ENCODE data around the gene LRFN4.

Gene LRFN4

DNA sequence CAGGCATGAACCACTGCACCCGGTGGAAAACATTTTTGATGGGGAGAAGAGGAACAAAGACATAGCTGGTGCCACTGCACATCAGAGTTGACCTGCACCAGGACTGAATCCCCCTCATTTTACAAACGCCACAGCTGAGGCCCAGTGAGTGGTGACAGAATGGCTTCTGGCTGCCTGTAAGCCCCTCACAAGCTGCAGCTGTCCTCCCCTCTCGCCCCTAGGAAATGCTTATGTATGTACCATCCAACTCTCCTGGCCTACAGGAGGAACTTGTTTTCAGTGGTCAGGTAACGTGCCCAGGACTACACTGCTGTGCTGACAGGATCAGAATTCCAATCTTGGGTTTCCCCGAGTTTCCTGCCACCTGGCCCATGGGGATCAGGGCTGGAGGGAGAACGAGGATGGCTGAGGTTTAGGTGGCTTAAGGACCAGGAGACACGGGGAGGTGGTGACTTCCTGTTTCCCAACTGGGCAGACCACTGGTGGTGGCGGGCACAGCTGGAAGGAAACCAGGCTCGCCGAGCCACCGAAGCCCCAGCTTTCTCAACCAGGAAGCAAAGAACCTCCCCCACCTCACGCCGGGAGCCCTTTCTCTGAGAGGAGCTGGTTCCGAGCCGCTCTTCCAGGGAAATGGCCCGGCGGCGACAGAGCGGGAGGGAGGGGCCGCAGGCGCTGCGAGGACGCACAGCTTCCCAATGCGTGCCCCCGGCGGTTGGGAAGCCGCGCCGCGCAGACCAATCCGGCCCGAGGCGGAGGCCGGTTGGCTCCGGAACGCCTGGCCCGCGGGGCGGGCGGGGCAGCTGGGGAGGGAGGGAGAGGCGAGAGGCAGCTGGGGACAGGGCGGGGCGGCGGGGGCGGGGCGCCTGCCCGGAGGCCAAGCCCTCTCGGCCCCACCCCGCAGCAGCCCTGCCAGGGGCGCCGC, 1.0 kb upstream of the LRFN4 start:
- H3K4me3 ChIP-seq (ENCODE audit: low read depth, low read length), result peak overlapping the region; percentile 71
- DNase-seq (ENCODE audit: low read depth), result peak; percentile 67

GRCh38 chr11:66857234-66857926, 516 bp downstream of the LRFN4 start:
- H3K4me3 ChIP-seq (ENCODE audit: low read depth, low read length), result peak overlapping the region; percentile 71
- no peak for DNase-seq (ENCODE audit: low read depth)

DNA sequence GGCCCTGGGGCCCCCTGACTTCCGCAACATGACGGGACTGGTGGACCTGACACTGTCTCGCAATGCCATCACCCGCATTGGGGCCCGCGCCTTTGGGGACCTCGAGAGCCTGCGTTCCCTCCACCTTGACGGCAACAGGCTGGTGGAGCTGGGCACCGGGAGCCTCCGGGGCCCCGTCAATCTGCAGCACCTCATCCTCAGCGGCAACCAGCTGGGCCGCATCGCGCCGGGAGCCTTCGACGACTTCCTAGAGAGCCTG, 992 bp downstream of the LRFN4 start:
- DNase-seq (ENCODE audit: low read depth), result no peak
- peak overlapping the region; percentile 71 for H3K4me3 ChIP-seq (ENCODE audit: low read depth, low read length)

DNA sequence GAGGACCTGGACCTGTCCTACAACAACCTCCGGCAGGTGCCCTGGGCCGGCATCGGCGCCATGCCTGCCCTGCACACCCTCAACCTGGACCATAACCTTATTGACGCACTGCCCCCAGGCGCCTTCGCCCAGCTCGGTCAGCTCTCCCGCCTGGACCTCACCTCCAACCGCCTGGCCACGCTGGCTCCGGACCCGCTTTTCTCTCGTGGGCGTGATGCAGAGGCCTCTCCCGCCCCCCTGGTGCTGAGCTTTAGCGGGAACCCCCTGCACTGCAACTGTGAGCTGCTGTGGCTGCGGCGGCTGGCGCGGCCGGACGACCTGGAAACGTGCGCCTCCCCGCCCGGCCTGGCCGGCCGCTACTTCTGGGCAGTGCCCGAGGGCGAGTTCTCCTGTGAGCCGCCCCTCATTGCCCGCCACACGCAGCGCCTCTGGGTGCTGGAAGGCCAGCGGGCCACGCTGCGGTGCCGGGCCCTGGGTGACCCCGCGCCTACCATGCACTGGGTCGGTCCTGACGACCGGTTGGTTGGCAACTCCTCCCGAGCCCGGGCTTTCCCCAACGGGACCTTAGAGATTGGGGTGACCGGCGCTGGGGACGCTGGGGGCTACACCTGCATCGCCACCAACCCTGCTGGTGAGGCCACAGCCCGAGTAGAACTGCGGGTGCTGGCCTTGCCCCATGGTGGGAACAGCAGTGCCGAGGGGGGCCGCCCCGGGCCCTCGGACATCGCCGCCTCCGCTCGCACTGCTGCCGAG, 1.5 kb downstream of the LRFN4 start:
- H3K4me3 ChIP-seq (ENCODE audit: low read depth, low read length), result no peak overlapping the region
- no peak for DNase-seq (ENCODE audit: low read depth)

GRCh38 chr11:66858939-66859685, 2.2 kb downstream of the LRFN4 start:
- DNase-seq (ENCODE audit: low read depth), result no peak
- no peak overlapping the region for H3K4me3 ChIP-seq (ENCODE audit: low read depth, low read length)

- H3K4me3 ChIP-seq (ENCODE audit: low read depth, low read length), result no peak overlapping the region
- DNase-seq (ENCODE audit: low read depth), result no peak
Measured at GRCh38 chr11:66859686-66860448, 3.0 kb downstream of the LRFN4 start.

DNA sequence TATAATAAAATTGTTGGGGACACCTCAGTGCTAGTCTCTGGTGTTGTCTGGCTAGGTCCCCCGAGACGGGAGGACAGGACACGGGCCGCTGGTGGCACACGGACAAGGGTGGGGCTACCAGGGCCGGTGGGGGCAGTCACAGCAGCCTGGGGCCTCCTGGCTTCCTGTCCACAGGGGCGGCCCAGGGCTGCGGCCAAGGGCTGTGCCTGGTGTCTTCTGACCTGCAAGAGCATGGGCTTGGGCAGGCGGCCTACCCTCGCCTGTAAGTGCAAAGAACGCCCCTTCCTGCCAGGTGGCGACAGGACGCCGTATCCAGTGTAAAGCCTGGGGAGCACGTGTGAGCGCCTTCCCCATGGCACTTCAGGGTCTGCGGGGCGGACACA, 3.6 kb downstream of the LRFN4 start:
- DNase-seq (ENCODE audit: low read depth), result no peak
- no peak overlapping the region for H3K4me3 ChIP-seq (ENCODE audit: low read depth, low read length)

- DNase-seq (ENCODE audit: low read depth), result no peak
Measured at GRCh38 chr11:66861038-66861773, 4.3 kb downstream of the LRFN4 start.

GRCh38 chr11:66861774-66862558, 5.1 kb downstream of the LRFN4 start:
- no peak for DNase-seq (ENCODE audit: low read depth)
- no peak overlapping the region for H3K4me3 ChIP-seq (ENCODE audit: low read depth, low read length)

More at GRCh38 chr11:66861038-66861773, 4.3 kb downstream of the LRFN4 start:
- H3K4me3 ChIP-seq (ENCODE audit: low read depth, low read length), result no peak overlapping the region

DNA sequence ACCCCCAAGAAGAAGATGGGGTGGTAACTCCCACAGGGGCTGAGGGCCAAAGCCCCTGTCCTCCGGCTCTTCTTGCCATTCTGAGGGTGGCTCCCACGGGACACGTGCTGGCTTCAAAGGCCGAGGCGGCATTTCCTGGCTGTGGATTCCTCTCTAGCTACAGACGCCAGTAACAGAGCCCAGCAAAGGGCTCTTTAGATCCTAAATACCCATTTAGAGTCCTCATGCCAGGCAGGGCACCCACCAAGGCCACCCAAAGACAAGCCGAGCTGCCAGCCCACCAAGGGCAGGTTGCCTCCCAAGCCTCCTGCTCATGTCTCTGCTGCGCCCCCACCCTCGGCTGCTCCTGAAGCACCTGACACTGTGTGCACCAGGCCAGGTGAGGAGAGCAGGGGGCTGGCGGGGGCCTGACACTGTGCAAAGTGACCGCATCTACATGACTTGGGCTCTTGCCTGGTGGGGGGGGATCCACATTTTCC, 5.7 kb downstream of the LRFN4 start:
- no peak overlapping the region for H3K4me3 ChIP-seq (ENCODE audit: low read depth, low read length)
- DNase-seq (ENCODE audit: low read depth), result no peak

GRCh38 chr11:66863428-66864125, 6.7 kb downstream of the LRFN4 start:
- DNase-seq (ENCODE audit: low read depth), result no peak
- no peak overlapping the region for H3K4me3 ChIP-seq (ENCODE audit: low read depth, low read length)

- no peak for DNase-seq (ENCODE audit: low read depth)
- no peak overlapping the region for H3K4me3 ChIP-seq (ENCODE audit: low read depth, low read length)
Measured at GRCh38 chr11:66864172-66864901, 7.5 kb downstream of the LRFN4 start.

GRCh38 chr11:66864924-66865697, 8.2 kb downstream of the LRFN4 start:
- no peak for DNase-seq (ENCODE audit: low read depth)
- no peak overlapping the region for H3K4me3 ChIP-seq (ENCODE audit: low read depth, low read length)

GRCh38 chr11:66866007-66866406, 9.1 kb downstream of the LRFN4 start:
- no peak for DNase-seq (ENCODE audit: low read depth)
- H3K4me3 ChIP-seq (ENCODE audit: low read depth, low read length), result no peak overlapping the region

DNA sequence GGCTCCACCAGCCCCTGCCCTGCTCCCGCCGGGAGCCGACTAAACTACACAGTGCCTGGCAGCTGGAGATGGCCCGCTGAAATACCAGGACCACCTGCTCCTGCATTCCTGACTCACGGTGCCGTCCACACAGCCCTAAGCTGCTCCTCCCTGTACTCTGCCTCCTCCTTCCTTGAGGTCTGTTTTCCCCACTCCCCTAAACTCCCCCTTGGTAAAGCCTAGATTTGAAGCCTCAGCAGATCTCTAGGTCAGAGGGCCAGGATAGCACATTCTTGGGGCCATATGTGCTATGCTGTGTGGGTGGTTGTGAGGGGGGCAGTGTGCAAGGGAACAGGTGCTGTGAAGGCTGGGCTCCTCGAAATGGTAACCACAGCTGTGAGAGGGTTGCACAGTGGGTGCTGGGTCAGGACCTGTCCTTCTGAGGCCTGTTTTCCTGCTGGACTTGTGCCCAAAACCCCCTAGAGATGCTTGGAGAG, 9.7 kb downstream of the LRFN4 start:
- no peak overlapping the region for H3K4me3 ChIP-seq (ENCODE audit: low read depth, low read length)
- peak; percentile 74 for DNase-seq (ENCODE audit: low read depth)
